ENCODE measurements around the gene PTCSC3.

PTCSC3 gene

GRCh38 chr14:36176524-36176923 is at the start of gene PTCSC3:
PTCSC3 (minus strand) TSS chr14:36176722.
- peaks cover 5% of the 10 kb centered on the region for H3K27me3 Mint-ChIP-seq
- intact Hi-C loops (cut with micrococcal nuclease): no loop called here
- no peaks in the 10 kb centered on the region for H3K9me3 Mint-ChIP-seq
- no peaks in the 10 kb centered on the region for H3K4me1 Mint-ChIP-seq (ENCODE audit: low read depth)
- H3K36me3 Mint-ChIP-seq (ENCODE audit: low read depth): no peaks in the 10 kb centered on the region
- H3K27ac Mint-ChIP-seq: no peak within 1 kb of the TSS
- no peak within 1 kb of the TSS for H3K4me3 Mint-ChIP-seq

GRCh38 chr14:36226164-36226563 is 49.6 kb upstream of the PTCSC3 start:
- Mint-ChIP-seq H3K9me3 (no peaks in the 10 kb centered on the region), H3K4me1 (ENCODE audit: low read depth) (no peaks in the 10 kb centered on the region), H3K27ac (no peak overlapping the region), H3K27me3 (peaks cover 10% of the 10 kb centered on the region), H3K4me3 (no peak overlapping the region), H3K36me3 (ENCODE audit: low read depth) (no peaks in the 10 kb centered on the region)
- intact Hi-C loops (cut with micrococcal nuclease): no loop called here

GRCh38 chr14:36224176-36224575 is 47.7 kb upstream of the PTCSC3 start:
- Mint-ChIP-seq H3K27me3 (peaks cover 8% of the 10 kb centered on the region), H3K4me3 (no peak overlapping the region), H3K9me3 (no peaks in the 10 kb centered on the region), H3K27ac (no peak overlapping the region), H3K4me1 (ENCODE audit: low read depth) (no peaks in the 10 kb centered on the region), H3K36me3 (ENCODE audit: low read depth) (no peaks in the 10 kb centered on the region)
- intact Hi-C loops (cut with micrococcal nuclease): no loop called here

GRCh38 chr14:36223558-36223957 is 47.0 kb upstream of the PTCSC3 start:
- Mint-ChIP-seq H3K9me3 (no peaks in the 10 kb centered on the region), H3K4me1 (ENCODE audit: low read depth) (no peaks in the 10 kb centered on the region), H3K36me3 (ENCODE audit: low read depth) (no peaks in the 10 kb centered on the region), H3K27ac (no peak overlapping the region), H3K4me3 (no peak overlapping the region), H3K27me3 (peaks cover 8% of the 10 kb centered on the region)
- intact Hi-C loops (cut with micrococcal nuclease): no loop called here

GRCh38 chr14:36222952-36223468 is 46.5 kb upstream of the PTCSC3 start:
- Mint-ChIP-seq H3K36me3 (ENCODE audit: low read depth) (no peaks in the 10 kb centered on the region), H3K9me3 (no peaks in the 10 kb centered on the region), H3K27me3 (peaks cover 8% of the 10 kb centered on the region), H3K4me1 (ENCODE audit: low read depth) (no peaks in the 10 kb centered on the region), H3K4me3 (no peak overlapping the region), H3K27ac (no peak overlapping the region)
- intact Hi-C loops (cut with micrococcal nuclease): no loop called here

- Mint-ChIP-seq H3K4me3 (no peak overlapping the region), H3K4me1 (ENCODE audit: low read depth) (no peaks in the 10 kb centered on the region), H3K9me3 (no peaks in the 10 kb centered on the region), H3K27ac (no peak overlapping the region), H3K36me3 (ENCODE audit: low read depth) (no peaks in the 10 kb centered on the region), H3K27me3 (peaks cover 8% of the 10 kb centered on the region)
- intact Hi-C loops (cut with micrococcal nuclease): no loop called here
Measured at GRCh38 chr14:36222337-36222736, 45.8 kb upstream of the PTCSC3 start.

- intact Hi-C loops (cut with micrococcal nuclease): no loop called here
- Mint-ChIP-seq H3K4me3 (no peak overlapping the region), H3K27ac (no peak overlapping the region), H3K4me1 (ENCODE audit: low read depth) (no peaks in the 10 kb centered on the region), H3K27me3 (peaks cover 15% of the 10 kb centered on the region), H3K36me3 (ENCODE audit: low read depth) (no peaks in the 10 kb centered on the region), H3K9me3 (no peaks in the 10 kb centered on the region)
Measured at GRCh38 chr14:36221112-36221511, 44.6 kb upstream of the PTCSC3 start.

- Mint-ChIP-seq H3K9me3 (no peaks in the 10 kb centered on the region), H3K4me1 (ENCODE audit: low read depth) (no peaks in the 10 kb centered on the region), H3K27me3 (peaks cover 20% of the 10 kb centered on the region), H3K27ac (no peak overlapping the region), H3K4me3 (no peak overlapping the region), H3K36me3 (ENCODE audit: low read depth) (no peaks in the 10 kb centered on the region)
- intact Hi-C loops (cut with micrococcal nuclease): no loop called here
Measured at GRCh38 chr14:36217732-36218131, 41.2 kb upstream of the PTCSC3 start.

- no peaks in the 10 kb centered on the region for H3K4me1 Mint-ChIP-seq (ENCODE audit: low read depth)
- H3K9me3 Mint-ChIP-seq: no peaks in the 10 kb centered on the region
- no peaks in the 10 kb centered on the region for H3K36me3 Mint-ChIP-seq (ENCODE audit: low read depth)
- H3K27me3 Mint-ChIP-seq: peaks cover 20% of the 10 kb centered on the region
- H3K27ac Mint-ChIP-seq: no peak overlapping the region
- intact Hi-C loops (cut with micrococcal nuclease): no loop called here
- no peak overlapping the region for H3K4me3 Mint-ChIP-seq
Measured at GRCh38 chr14:36217027-36217426, 40.5 kb upstream of the PTCSC3 start.

- H3K36me3 Mint-ChIP-seq (ENCODE audit: low read depth): no peaks in the 10 kb centered on the region
- intact Hi-C loops (cut with micrococcal nuclease): no loop called here
- no peaks in the 10 kb centered on the region for H3K9me3 Mint-ChIP-seq
- peaks cover 18% of the 10 kb centered on the region for H3K27me3 Mint-ChIP-seq
- no peaks in the 10 kb centered on the region for H3K4me1 Mint-ChIP-seq (ENCODE audit: low read depth)
- H3K4me3 Mint-ChIP-seq: no peak overlapping the region
- no peak overlapping the region for H3K27ac Mint-ChIP-seq
Measured at GRCh38 chr14:36215217-36215598, 38.7 kb upstream of the PTCSC3 start.

- Mint-ChIP-seq H3K36me3 (ENCODE audit: low read depth) (no peaks in the 10 kb centered on the region), H3K27me3 (peaks cover 18% of the 10 kb centered on the region), H3K4me3 (no peak overlapping the region), H3K9me3 (no peaks in the 10 kb centered on the region), H3K27ac (no peak overlapping the region), H3K4me1 (ENCODE audit: low read depth) (no peaks in the 10 kb centered on the region)
- intact Hi-C loops (cut with micrococcal nuclease): no loop called here
Measured at GRCh38 chr14:36214476-36215216, 38.1 kb upstream of the PTCSC3 start.

- H3K4me3 Mint-ChIP-seq: no peak overlapping the region
- H3K36me3 Mint-ChIP-seq (ENCODE audit: low read depth): no peaks in the 10 kb centered on the region
- peaks cover 18% of the 10 kb centered on the region for H3K27me3 Mint-ChIP-seq
- no peaks in the 10 kb centered on the region for H3K4me1 Mint-ChIP-seq (ENCODE audit: low read depth)
- H3K27ac Mint-ChIP-seq: no peak overlapping the region
- intact Hi-C loops (cut with micrococcal nuclease): no loop called here
- no peaks in the 10 kb centered on the region for H3K9me3 Mint-ChIP-seq
Measured at GRCh38 chr14:36212987-36213386, 36.5 kb upstream of the PTCSC3 start.

GRCh38 chr14:36212577-36212976 is 36.1 kb upstream of the PTCSC3 start:
- Mint-ChIP-seq H3K4me1 (ENCODE audit: low read depth) (no peaks in the 10 kb centered on the region), H3K27me3 (peaks cover 18% of the 10 kb centered on the region), H3K9me3 (no peaks in the 10 kb centered on the region), H3K4me3 (no peak overlapping the region), H3K36me3 (ENCODE audit: low read depth) (no peaks in the 10 kb centered on the region), H3K27ac (no peak overlapping the region)
- intact Hi-C loops (cut with micrococcal nuclease): no loop called here

GRCh38 chr14:36208690-36209278 is 32.3 kb upstream of the PTCSC3 start:
- no peaks in the 10 kb centered on the region for H3K36me3 Mint-ChIP-seq (ENCODE audit: low read depth)

More at GRCh38 chr14:36208690-36209278, 32.3 kb upstream of the PTCSC3 start:
- H3K4me3 Mint-ChIP-seq: no peak overlapping the region
- H3K27me3 Mint-ChIP-seq: peaks cover 7% of the 10 kb centered on the region
- intact Hi-C loops (cut with micrococcal nuclease): loop anchor here (1.0 to 5.0 kb wide), 2 partner anchors 166 to 349 kb away; no protein-coding TSS in a partner anchor
- no peaks in the 10 kb centered on the region for H3K4me1 Mint-ChIP-seq (ENCODE audit: low read depth)
- no peak overlapping the region for H3K27ac Mint-ChIP-seq
- no peaks in the 10 kb centered on the region for H3K9me3 Mint-ChIP-seq
